Measurements from ENCODE around the gene MDP1.

GRCh38 chr14:24253936-24254335 lies 38.1 kb upstream of the MDP1 start:
- TF ChIP-seq POLR2A (IDR thresholded peaks at IDR 0.05), result no peak
- TF ChIP-seq POLR2AphosphoS5 (IDR thresholded peaks at IDR 0.05), result no peak
